Measurements from ENCODE around the gene NEURL1B.

DNA sequence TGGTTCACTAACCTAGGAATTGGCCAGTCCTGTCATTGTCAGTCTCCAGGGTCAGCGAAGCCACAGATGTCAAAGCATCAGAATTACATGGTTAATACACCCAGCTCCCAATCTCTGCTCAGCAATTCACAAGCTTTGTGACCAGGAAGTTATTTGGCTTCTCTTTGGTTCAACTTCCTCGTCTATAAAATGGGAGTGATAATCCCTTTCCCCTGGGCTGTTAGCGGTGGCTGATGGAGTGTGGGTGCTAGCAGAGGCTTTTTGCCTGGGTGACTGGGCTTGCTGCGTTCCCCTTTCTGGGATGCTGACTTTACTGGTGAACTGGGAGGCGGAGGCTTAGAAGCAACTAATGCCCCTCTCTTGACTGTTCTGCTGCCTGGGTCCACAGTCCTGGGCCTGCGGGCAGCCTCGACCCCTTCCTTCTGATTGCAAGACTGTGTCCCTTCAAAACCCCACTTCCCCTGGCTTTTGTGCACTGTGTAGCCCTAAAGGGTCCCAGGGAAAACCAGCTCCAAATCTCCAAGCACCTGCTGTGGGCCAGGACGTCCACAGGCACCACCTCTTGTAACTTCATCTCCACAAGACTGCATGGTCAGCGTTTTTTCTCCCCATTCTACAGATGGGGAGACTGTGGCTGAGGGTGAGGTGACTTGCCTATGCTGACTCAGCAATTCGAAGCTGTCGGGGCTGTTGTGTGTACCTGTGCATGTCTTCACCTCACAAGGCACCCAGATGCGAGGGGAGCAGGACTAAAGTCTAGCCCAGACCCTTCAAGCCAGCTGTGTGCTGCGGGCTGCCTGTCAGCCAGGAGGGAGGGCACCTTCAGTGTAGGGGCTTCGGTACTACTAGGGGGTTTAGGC, 45.2 kb upstream of the NEURL1B start:
- TF ChIP-seq, protein P1, sequence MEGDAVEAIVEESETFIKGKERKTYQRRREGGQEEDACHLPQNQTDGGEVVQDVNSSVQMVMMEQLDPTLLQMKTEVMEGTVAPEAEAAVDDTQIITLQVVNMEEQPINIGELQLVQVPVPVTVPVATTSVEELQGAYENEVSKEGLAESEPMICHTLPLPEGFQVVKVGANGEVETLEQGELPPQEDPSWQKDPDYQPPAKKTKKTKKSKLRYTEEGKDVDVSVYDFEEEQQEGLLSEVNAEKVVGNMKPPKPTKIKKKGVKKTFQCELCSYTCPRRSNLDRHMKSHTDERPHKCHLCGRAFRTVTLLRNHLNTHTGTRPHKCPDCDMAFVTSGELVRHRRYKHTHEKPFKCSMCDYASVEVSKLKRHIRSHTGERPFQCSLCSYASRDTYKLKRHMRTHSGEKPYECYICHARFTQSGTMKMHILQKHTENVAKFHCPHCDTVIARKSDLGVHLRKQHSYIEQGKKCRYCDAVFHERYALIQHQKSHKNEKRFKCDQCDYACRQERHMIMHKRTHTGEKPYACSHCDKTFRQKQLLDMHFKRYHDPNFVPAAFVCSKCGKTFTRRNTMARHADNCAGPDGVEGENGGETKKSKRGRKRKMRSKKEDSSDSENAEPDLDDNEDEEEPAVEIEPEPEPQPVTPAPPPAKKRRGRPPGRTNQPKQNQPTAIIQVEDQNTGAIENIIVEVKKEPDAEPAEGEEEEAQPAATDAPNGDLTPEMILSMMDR (IDR thresholded peaks at IDR 0.05 in 4 of 5, conservative IDR thresholded peaks at IDR 0.05 in 1 of 5): no peak
- TF ChIP-seq POLR2A (IDR thresholded peaks at IDR 0.05): no peak

All from gastrocnemius medialis (tissue), 4 donors.